Stimulated activated CD8-positive, alpha-beta memory T cell treated with anti-CD3 and anti-CD28 coated beads, Interleukin-12 subunit alpha, Interleukin-12 subunit beta, amount 100 ng/mL, for 1 hour (primary cell): ENCODE measurements around the gene TSNAXIP1.
"Not testable (repeated sequence)": the region's sequence is repeated elsewhere in the genome, so short reads cannot be mapped to it uniquely, and the experiment has no call there.

Source experiments
- DNase-seq: peaks from one replicate; pipeline ENCODE4 v3.0.0-alpha.2; 2020; ENCODE audit warnings: low read depth

TSNAXIP1 gene

GRCh38 chr16:67862623-67863583, 56.2 kb downstream of the TSNAXIP1 start:
- no peak for DNase-seq

DNA sequence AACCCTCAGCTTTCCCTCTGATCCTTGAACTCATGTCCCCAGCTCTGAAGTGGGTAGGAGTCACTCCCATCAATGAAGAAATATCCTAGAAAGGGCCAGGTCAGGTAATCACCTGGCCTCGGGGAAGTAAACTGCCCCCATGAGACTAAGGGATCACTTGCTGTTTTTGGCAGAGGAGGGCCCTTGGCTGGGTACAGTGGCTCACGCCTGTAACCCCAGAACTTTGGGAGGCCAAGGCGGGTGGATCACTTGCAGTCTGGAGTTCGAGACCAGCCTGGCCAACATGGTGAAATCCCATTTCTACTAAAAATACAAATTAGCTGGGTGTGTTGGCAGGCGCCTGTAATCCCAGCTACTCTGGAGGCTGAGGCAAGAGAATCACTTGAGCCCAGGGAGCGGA, 57.4 kb downstream of the TSNAXIP1 start:
- not testable (repeated sequence) for DNase-seq

GRCh38 chr16:67864594-67864993, 57.9 kb downstream of the TSNAXIP1 start:
- no peak for DNase-seq

- DNase-seq, result no peak
Observed at GRCh38 chr16:67865318-67865717, 58.6 kb downstream of the TSNAXIP1 start.

- DNase-seq, result no peak
Observed at GRCh38 chr16:67868290-67868689, 61.6 kb downstream of the TSNAXIP1 start.

DNA sequence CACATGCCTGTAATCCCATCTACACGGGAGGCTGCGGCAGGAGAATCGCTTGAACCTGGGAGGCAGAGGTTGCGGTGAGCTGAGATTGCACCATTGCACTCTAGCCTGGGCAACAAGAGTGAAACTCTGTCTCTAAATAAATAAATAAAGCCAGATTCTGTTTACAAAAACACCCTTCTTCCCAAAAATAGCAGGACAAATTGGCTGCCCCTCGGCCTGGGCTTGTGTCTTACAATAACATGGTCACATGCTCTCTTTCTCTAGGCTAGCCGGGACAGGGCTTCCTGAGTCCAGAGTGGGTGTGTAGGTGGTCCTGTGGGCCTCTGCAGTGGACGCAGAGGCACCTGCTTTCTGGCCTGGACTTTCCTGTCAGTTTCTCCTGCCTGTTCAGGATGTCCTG, 63.0 kb downstream of the TSNAXIP1 start:
- no peak for DNase-seq

DNA sequence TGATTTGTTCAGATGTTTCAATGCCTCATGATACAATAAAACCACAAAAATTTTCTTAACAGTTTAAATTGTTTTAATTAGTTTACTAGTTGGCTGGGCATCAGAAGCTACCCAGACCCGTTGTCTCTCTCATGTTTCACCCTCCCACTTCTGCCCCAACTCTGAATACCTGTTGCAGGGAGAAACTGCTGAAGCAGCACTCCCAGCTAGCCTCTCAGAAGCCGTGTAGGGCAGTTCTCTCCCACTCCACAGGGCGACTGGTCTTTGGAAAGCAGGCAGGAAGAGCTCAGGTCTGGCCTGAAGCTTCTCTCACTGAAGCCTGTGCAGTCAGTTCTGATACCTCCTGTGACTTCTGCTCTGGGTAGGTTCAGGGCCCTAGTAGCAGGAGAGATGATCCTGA, 64.6 kb downstream of the TSNAXIP1 start:
- DNase-seq, result no peak

DNA sequence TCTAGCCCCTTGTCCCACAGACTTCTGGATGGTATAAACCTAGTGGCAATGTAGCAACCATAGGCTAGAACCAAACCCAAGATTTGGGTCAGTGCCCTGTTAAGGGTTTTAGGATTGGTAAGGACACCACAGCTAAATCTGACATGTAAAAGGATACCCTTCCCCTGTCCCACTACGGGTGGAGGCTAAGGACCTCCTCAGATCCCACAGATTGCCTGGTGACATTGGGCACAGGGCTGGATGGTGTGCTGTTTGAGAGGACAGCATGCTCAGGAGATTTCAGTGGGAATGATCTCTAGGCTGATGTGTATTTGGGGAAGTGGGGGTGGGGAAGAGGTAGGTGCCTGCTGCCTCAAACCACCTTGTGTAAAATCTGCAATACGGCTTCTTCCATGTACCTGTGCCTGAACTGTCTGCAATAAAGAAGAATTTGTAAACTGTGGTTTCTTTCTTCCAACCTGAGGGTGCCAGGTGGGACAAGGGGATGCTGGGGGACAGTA, 65.5 kb downstream of the TSNAXIP1 start:
- no peak for DNase-seq

GRCh38 chr16:67872631-67873434, 66.1 kb downstream of the TSNAXIP1 start, which contains the start of gene EDC4:
TSS of gene EDC4 (plus strand) at chr16:67873052. CDS start at chr16:67873262, 210 bp downstream.
- DNase-seq, result peak; percentile 79

DNA sequence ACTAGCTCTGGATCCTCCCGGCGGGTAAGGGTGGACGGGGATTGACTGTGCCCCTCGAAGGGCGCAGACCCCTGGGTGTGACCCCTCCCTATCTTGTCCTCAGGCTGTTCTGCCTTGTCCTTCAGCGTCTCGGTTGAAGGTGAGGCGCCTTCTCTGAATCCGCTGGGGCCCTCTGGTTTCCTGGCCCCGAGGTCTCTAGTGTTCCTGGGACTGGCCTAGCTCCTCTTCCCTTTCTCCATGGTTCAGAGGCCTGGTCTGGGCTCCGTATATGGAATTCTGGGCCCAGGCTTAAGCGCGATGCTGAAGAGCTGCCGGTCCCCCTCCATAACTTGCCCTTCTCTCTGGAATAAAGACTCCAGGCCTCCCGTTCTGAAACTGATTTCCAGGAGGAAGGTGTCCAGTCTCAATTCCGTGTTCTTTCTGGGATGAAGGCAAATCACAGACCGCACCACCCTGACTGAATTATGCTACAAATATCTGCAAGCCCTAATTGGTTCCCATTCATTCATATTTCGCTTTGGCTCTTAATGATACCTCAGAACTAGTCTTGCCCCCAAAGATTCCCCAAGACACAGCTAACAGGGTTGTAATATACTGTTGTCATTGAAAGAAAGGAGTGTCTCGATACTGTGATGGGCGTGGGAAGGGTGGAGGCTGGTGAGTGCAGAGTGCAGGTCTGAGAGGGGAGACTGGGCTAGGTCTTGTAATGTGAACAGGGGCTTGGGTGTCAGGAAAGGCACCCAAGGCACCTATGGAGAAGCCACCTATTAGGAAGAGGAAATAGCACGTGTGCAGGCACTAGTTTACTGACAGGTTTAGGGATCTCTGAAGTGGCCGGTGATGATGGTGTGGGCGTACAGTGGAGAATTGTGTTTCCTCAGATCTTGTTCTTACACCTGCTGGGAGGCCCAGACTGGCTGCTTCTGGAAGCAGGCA, 67.0 kb downstream of the TSNAXIP1 start:
- DNase-seq, result no peak

DNA sequence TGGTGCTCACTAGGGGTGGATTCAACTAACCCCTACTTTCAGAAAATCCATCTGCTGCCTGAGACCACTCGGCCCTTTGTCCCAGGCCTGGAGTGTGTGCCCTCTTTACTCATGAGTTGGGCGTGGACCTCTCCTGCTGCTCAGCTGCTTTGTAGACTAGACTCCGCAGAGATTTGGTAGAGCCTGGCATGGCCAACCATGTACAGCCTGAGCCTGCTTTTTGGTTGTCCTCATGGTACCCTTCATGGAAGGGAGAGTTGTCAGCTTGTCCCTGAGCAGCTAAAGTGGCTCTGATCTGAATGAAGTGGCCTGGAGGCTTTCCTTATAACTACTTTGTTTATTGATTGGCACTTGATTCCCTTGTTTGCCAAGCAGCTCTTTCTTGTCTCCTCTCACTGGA, 67.7 kb downstream of the TSNAXIP1 start:
- DNase-seq, result no peak

DNA sequence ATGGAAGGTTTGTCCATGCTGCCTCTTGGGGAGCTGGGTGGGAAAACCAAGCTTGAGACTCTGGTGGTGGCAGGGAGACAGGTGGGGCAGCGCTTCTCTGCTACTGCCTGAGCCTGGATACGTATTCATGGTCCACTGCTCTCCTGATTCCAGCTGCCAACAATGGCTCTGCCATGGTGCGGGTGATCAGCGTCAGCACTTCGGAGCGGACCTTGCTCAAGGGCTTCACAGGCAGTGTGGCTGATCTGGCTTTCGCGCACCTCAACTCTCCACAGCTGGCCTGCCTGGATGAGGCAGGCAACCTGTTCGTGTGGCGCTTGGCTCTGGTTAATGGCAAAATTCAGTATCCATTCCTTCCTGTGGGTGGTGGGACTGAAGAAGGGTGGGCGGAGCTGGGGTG, 70.4 kb downstream of the TSNAXIP1 start:
- no peak for DNase-seq
